ENCODE measurements around the gene TSLP.

DNA sequence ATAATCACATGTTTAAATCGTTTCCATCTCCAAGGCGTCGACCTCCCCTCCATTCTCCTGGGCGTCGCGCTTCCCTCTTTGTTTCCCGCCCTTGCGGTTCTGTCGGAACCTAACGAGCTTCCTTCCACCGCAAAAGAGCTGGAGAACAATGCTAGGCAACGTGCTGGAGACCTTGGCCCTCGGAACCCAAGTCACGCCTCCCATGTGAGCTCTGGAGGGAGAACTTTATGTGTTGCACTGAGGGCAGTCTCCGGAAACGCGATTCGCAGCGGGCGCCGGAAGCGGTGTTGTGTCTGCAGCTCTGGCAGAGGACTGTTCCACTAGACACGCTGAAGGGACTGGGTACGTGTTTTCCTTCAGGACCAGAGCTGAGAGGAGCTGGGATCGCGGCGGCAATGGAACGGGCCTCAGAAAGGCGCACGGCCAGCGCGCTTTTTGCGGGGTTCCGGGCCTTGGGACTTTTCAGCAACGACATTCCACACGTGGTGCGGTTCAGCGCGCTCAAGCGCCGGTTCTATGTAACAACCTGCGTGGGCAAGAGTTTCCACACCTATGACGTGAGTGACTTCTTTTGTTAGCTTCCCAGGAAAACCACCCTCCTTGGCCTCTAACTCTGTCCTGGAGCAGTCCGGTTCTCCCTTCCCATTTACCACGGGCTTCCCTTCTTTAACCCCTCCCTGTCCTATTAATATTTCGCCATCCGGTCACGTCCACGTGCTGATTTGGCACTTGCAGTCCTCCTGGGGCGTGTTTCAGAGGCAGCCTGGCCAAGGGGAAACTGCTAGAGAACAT, 20.7 kb downstream of the TSLP start, which contains the start of gene WDR36:
- TF ChIP-seq EZH2 (IDR thresholded peaks at IDR 0.05; ENCODE audit: borderline replicate concordance, low read depth, low read length, severe bottlenecking) (no peak), CTCF (IDR thresholded peaks at IDR 0.05; ENCODE audit: extremely low read depth in 1 of 2, insufficient read depth in 1 of 2, low read depth in 1 of 2, low read length in 2 of 2) (no peak), JUN (IDR thresholded peaks at IDR 0.05; ENCODE audit: borderline replicate concordance, insufficient read depth, insufficient read length, low read depth) (no peak), GATA2 (IDR thresholded peaks at IDR 0.05; ENCODE audit: insufficient read depth, insufficient read length, low read depth, low read length) (no peak), POLR2A (IDR thresholded peaks at IDR 0.05; ENCODE audit: low read depth, low read length) (peak; percentile 58), POLR2AphosphoS5 (IDR thresholded peaks at IDR 0.05; ENCODE audit: insufficient read depth, low read depth, low read length) (peak; percentile 81), MYC (IDR thresholded peaks at IDR 0.05; ENCODE audit: low read depth, low read length) (peak; percentile 91), FOS (IDR thresholded peaks at IDR 0.05; ENCODE audit: borderline replicate concordance, insufficient read depth, low read length) (no peak)
